GM13977 (cell line): ENCODE results near the gene KRTAP11-1.

Experiments
- DNase-seq: peaks from one replicate; pipeline ENCODE4 v3.0.0; 2012; ENCODE audit warnings: low spot score
- in situ Hi-C: fragments of 300-500 bp; cut with MboI; formaldehyde crosslinking; loops from one replicate; pipeline ENCODE4 v1.12.0; 2022; ENCODE audit warnings: low sequenced_read_pairs, low pct_unique_long_range_greater_than_20kb, mixed read lengths, inconsistent platforms; ENCODE audit not compliant: unreplicated experiment
- TF ChIP-seq, protein P1 (sequence below): IDR thresholded peaks from 2 replicates; pipeline ENCODE4 v1.5.1; 2012; ENCODE audit warnings: mild to moderate bottlenecking, control low read depth; ENCODE audit not compliant: insufficient read depth; ENCODE audit errors: extremely low read depth, missing control alignments

KRTAP11-1 gene

GRCh38 chr21:30880914-30881313 is 466 bp downstream of the KRTAP11-1 start:
- in situ Hi-C loops: no loop called here

GRCh38 chr21:30874526-30874925 is 6.9 kb downstream of the KRTAP11-1 start:
- DNase-seq: no peak
- TF ChIP-seq, protein P1, sequence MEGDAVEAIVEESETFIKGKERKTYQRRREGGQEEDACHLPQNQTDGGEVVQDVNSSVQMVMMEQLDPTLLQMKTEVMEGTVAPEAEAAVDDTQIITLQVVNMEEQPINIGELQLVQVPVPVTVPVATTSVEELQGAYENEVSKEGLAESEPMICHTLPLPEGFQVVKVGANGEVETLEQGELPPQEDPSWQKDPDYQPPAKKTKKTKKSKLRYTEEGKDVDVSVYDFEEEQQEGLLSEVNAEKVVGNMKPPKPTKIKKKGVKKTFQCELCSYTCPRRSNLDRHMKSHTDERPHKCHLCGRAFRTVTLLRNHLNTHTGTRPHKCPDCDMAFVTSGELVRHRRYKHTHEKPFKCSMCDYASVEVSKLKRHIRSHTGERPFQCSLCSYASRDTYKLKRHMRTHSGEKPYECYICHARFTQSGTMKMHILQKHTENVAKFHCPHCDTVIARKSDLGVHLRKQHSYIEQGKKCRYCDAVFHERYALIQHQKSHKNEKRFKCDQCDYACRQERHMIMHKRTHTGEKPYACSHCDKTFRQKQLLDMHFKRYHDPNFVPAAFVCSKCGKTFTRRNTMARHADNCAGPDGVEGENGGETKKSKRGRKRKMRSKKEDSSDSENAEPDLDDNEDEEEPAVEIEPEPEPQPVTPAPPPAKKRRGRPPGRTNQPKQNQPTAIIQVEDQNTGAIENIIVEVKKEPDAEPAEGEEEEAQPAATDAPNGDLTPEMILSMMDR: no peak
- in situ Hi-C loops: no loop called here

More at GRCh38 chr21:30880914-30881313, 466 bp downstream of the KRTAP11-1 start:
- no peak for DNase-seq
- TF ChIP-seq, protein P1: no peak

DNA sequence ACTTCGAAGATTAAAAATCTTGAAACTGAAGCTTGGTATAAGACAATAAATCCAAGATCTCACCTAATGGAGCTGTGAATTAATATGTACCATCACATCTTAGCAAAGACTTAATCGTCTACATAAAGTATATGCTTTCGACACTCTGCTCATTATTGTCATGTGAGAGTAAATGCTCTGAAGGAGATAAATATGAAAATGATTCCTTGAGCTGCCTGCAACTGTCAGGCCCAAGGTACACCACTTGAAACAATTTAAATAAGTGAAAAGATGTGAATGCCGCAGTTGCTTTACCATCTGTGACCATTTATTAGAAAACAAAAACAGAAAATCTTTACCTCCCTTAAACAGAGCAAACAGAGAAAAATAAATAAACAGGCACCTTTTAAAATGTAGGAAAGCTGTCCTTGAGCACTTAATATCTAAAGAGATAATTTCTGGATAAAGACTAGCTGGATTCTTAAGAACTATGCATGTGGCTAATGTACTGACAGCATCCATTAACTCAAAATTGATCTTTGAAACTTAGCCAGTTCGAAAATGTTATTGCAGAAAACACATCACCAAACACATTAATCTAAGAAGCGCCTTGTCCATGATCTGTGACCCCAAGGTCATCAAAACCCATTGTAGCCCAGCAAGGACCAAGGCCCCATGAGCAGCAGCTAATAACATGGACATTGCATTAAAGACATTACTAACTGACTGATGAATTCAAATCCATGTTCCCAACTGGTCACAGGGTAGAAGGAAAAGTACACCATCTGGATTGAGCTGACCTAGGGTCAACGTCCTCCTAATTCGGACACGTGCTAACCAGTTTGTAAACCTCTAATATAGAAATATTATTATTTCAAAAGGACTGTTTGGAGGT is 33.5 kb downstream of the KRTAP11-1 start:
- TF ChIP-seq, protein P1: no peak
- no peak for DNase-seq
- in situ Hi-C loops: no loop called here

GRCh38 chr21:30842990-30843389 is 38.4 kb downstream of the KRTAP11-1 start:
- TF ChIP-seq, protein P1: no peak
- in situ Hi-C loops: no loop called here
- no peak for DNase-seq

- in situ Hi-C loops: loop anchor here (10.0 kb wide), 1 partner anchor 245 kb away; no protein-coding TSS in a partner anchor
- TF ChIP-seq, protein P1: peak; percentile 23
- DNase-seq: peak; percentile 12
Observed at GRCh38 chr21:30839304-30839703, 42.1 kb downstream of the KRTAP11-1 start.

DNA sequence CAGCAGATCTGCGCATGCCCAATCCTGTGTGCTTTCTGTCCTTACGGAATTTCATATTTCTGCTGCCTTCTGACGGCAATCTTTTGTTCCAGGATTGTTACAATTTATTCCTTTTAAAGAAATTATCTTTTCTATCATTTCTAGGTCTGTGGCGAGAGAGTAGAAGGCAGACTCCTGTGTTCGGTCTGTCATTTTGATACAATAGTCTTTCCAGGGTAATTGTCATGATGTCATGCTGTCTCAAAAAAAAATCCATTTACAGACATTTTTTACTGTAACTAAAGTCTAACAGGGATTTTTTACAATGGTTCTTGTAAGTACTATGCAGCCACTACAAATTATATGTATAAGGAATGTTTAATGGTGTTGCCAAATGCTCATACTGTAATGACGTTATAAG is 42.8 kb downstream of the KRTAP11-1 start:
- TF ChIP-seq, protein P1: no peak
- in situ Hi-C loops: loop anchor here (10.0 kb wide), 1 partner anchor 246 kb away; no protein-coding TSS in a partner anchor
- DNase-seq: no peak
